GM12872 (cell line): Measurements from ENCODE around the gene CTCFL.

Experiments
- TF ChIP-seq, protein P1 (sequence below): IDR thresholded peaks from 3 replicates; pipeline ENCODE4 v1.5.1; 2011; ENCODE audit warnings: low read depth, mild to moderate bottlenecking, low read length, moderate library complexity; ENCODE audit not compliant: insufficient read depth

The CTCFL gene

DNA sequence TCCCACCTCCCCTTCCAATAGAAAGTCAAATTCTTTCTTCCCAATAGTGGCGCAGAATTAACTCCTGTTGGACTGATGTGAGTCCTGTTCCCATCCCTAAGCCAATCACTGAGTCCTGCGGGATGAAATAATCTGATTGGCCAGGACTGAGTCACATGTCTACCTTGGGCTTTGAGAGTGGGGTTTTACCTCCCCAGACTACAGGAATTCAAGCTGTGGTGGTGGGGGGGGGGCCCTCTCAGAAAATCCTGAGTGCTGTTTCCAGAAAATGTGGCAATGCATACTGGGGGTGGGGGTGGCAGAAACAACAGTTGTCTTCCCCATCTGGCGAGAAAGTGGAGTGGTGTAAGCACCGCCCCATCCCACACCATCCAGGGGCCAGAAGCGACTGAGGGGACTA is 65.7 kb downstream of the CTCFL start:
- TF ChIP-seq, protein P1, sequence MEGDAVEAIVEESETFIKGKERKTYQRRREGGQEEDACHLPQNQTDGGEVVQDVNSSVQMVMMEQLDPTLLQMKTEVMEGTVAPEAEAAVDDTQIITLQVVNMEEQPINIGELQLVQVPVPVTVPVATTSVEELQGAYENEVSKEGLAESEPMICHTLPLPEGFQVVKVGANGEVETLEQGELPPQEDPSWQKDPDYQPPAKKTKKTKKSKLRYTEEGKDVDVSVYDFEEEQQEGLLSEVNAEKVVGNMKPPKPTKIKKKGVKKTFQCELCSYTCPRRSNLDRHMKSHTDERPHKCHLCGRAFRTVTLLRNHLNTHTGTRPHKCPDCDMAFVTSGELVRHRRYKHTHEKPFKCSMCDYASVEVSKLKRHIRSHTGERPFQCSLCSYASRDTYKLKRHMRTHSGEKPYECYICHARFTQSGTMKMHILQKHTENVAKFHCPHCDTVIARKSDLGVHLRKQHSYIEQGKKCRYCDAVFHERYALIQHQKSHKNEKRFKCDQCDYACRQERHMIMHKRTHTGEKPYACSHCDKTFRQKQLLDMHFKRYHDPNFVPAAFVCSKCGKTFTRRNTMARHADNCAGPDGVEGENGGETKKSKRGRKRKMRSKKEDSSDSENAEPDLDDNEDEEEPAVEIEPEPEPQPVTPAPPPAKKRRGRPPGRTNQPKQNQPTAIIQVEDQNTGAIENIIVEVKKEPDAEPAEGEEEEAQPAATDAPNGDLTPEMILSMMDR = no peak

DNA sequence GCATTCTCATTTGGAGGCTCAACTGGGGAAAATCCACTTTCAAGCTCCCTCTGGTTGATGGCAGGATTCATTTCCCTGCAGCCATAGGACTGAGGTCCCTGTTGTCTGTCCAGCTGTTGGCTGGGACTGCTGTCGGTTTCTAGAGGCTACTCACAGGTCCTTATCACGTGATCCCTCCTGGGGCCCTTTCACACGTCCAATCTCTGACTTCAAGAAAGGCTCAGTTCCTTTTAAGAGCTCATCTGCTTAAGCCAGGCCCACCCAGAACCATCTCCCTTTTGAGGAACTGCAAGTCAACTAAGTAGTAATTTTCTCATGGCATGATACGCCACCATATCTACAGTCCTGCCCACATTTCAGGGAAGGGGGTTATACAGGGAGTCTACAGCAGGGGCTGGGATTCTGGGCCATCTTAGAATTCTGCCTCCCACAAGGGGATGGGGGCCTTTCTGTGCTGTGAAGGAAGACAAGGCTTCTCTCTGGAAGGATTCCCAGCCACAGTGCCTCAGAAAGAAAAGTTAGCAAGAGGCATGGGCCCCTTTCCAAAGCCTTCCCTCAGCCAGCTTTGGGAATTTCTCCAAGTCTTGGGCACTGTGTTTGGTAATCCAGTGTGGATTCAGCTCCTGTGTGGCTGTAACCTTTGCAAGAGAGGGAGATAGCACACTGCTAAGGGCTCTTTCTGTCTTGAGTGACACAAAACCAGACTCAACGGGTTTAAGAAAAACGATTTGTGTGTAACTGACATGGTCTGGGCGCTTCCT is 66.4 kb downstream of the CTCFL start:
- TF ChIP-seq, protein P1 = no peak

DNA sequence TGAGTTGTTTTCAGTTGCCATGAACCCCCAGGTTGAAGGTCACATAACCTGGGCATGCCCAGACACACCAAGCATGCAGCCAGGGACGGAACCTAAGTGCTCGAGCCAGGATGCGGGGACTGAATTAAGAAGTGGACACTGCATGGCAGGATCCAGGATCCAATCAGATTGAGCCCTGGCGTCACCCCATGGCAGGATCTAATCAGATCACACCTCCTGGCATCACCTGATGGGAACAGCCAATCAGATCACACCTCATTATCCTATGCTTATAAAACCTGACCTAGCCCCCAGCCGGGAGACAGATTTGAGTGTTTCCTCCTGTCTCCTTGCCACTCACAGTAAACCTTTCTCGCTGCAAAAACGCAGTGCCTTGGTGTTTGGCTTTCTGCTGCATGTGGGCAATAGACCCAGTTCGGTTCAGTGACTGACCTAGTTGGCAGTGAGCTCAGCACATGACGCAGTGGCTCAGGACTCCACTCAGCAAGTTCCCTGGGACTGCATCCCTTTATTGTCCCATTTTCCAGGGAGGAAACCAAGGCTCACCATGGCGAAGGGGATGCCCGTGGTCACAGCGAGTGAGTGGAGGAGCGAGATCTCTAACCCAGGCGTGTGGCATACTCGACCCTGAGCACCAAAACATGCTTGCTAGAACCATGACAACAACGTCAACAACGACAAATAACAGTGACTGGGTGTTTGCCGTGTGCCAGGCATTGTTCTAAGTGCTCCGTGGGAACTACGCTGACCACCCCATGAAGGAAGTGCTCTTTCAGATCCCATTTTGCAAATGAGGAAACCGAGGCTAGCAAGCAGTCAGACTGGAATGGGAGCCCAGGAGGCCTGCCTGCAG is 67.5 kb downstream of the CTCFL start:
- TF ChIP-seq, protein P1 = no peak

DNA sequence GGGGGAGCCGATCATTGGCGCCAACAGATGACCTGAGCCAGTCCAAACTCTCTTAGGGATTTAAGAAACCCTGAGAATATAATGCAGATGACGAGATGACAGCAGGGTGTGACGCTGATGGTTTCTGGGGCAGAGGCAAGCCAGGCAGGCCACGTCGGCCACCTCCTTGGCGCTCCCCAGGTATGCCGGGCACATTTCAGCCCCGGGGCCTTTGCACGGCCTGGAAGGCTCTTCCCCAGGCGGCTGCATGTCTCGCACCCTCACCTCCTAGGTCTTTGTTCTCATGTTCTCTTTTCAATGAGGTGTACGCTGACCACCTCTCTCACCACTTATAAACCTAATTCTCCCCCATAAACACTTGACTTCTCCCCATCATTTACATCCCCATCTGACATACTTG is 68.8 kb downstream of the CTCFL start:
- TF ChIP-seq, protein P1 = no peak

DNA sequence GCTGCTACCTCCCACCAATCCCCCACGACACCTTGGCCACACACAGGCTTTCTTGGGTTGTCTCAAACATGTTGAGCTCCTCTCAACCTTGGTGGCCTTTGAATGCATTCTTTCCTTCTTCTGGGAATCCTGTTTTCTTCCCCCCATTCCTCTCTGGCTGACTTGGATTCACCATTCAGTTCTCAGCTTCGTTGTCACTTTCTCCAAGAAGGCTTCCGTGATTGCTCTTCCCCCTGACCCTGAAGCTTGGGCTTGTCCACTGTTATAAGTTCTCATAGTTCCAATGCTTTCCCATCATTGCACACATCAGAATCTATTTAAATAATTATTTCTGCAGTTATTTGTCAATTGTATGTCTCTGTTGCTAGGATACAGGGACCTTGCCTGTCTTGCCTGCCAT is 69.6 kb downstream of the CTCFL start:
- TF ChIP-seq, protein P1 = no peak

DNA sequence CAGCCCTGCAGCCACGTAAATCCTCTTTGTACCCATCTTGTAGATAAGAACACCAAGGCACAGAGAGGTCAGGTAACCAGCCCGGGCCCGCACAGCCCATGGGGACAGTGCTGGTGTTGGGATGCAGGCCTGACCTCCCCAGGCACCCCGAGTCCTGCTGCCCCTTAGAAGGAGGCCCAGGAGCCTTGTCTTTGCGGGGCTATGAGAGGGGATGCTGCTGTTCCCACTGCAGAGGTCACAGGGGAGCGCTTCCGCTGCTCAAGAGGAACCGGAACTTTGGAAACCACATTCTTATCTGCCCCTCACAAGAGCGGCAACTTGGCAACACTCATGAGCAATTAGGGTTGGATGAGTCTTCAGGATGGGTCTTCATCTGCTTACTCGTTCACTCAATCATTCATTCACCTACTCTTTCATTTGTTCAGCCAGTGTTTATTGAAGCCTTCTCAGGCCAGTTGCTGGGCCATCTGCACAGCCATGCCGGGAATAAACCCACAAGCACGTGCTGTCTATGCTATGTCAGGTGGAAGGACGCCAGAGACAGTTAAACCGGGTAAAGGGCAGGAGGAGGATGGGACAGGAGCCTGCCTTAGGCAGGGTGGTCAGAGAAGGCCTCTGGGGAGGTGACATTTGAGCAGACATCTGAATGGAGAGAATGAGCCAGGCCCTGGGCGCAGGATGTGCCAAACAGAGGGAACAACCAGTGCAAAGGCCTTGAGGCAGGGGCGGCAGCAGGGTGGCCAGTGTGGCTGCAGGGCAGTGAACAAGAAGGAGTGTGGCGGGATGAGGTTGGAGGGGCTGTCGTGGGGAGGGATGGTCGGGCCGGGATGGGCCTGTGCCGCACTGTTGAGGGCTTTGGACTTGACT is 72.9 kb downstream of the CTCFL start:
- TF ChIP-seq, protein P1 = no peak

DNA sequence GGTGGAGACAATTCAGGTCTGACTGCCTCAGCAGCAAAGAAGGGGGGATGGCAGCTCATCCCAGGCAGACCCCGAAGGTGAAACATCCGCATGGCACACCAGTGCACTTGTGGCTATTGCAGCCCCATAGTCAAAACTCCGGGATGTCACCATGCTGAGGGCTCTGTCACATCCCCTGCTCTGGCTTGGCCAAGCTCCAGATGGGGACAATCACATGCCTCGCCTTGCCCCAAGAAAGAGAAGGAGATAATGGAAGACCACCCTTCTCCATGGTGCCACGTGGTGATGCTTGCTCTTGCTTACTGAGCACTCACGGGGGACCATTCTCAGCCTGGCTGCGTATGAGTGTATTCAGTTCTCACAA is 73.5 kb downstream of the CTCFL start:
- TF ChIP-seq, protein P1 = no peak
